Measurements from ENCODE around the gene NKPD1. TPM values are rescaled to one million over a fixed set of nuclear protein-coding genes. Genes with fewer than 3 reads are reported as not detected.

NKPD1 gene
- total and polyA plus RNA-seq, 10 of the 15 experiments (the other 5 are each of a cell fraction or from before 2014, with no cell fraction given) = 0.05 to 0.18 (median 0.06) TPM; not detected in 7

DNA sequence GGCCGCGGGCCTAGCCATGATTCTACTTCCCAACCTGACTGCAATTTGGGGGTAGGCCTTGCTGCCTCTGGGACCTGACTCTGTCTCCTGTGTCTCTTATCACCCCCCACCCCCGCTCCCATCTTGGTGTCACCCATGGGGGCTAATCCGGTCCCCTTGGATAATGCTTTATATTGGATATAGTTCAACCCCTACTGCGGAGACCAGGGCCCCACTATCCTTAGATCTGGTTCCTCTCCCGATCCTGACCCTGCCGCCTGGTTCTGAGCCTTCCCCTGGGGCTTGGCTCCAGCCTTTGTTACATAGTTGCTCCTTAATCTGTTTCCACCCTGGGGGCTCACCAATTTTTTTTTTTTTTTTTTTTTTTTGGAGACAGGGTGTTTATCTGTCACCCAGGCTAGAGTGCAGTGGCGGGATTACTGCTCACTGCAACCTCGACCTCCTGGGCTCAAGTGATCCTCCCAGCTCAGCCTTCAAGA lies 19.1 kb upstream of the NKPD1 start:
- ChIA-PET POLR2A (interaction anchor here (0.7 to 3.8 kb wide), 4 partner anchors 43 to 183 kb away, joined by 3 to 33 read pairs (median 9); no protein-coding TSS in a partner anchor), SMC1A (ENCODE audit: uncharacterized antibody, unreplicated experiment) (interaction anchor here (1.3 kb wide), 1 partner anchor 15 kb away, joined by 4 read pairs; no protein-coding TSS in a partner anchor), CTCF (interaction anchor here (0.6 to 2.9 kb wide), 7 partner anchors 7 to 525 kb away, joined by 3 to 19 read pairs (median 5); partner anchors contain the start of gene CLASRP), RAD21 (ENCODE audit: unreplicated experiment) (no interaction called here)
- H3K79me2 ChIP-seq (ENCODE audit: control insufficient read depth, insufficient read depth, low read length) = peaks cover 39% of the 10 kb centered on the region
- H3K27me3 ChIP-seq (replicated peaks in 1 of 2; ENCODE audit: control insufficient read depth in 2 of 2, insufficient read depth in 2 of 2, low read length in 1 of 2) = no peaks in the 10 kb centered on the region
- peak overlapping the region; percentile 81 for H3K9ac ChIP-seq (ENCODE audit: control insufficient read depth, insufficient read depth, low read length)
- 71% methylated on average over 9 of the region's 9 CpGs for WGBS (ENCODE audit: insufficient coverage, insufficient replicate concordance, low lambda C conversion rate, missing lambda C conversion rate)
- peaks cover 0 to 6% of the 10 kb centered on the region in 2 experiments; a peak in 2 of 4 replicates for H3K36me3 ChIP-seq (ENCODE audit: control insufficient read depth in 2 of 2, insufficient read depth in 2 of 2, low read length in 1 of 2)
- no peaks in the 10 kb centered on the region for H4K20me1 ChIP-seq (ENCODE audit: control insufficient read depth, insufficient read depth)
- BruUV-seq (replicated peaks) = no TSS peak
- no peak for TF ChIP-seq WRNIP1 (IDR thresholded peaks at IDR 0.05; ENCODE audit: borderline replicate concordance, low read depth, low read length)
- TF ChIP-seq, protein P1, sequence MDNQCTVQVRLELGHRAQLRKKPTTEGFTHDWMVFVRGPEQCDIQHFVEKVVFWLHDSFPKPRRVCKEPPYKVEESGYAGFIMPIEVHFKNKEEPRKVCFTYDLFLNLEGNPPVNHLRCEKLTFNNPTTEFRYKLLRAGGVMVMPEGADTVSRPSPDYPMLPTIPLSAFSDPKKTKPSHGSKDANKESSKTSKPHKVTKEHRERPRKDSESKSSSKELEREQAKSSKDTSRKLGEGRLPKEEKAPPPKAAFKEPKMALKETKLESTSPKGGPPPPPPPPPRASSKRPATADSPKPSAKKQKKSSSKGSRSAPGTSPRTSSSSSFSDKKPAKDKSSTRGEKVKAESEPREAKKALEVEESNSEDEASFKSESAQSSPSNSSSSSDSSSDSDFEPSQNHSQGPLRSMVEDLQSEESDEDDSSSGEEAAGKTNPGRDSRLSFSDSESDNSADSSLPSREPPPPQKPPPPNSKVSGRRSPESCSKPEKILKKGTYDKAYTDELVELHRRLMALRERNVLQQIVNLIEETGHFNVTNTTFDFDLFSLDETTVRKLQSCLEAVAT (IDR thresholded peaks at IDR 0.05) = peak; percentile 88
- no peaks in the 10 kb centered on the region for H3K9me3 ChIP-seq (replicated peaks; ENCODE audit: control insufficient read depth, insufficient read depth, low read length)
- peak overlapping the region; percentile 79 for H3K27ac ChIP-seq (ENCODE audit: control insufficient read depth, insufficient read depth)
- peak overlapping the region; percentile 78; the same call in 1 of the 2 replicates for H2AFZ ChIP-seq (ENCODE audit: control insufficient read depth, low read depth, low read length)
- intact Hi-C loops (cut with micrococcal nuclease; ENCODE audit: unreplicated experiment) (loop anchor here (5.0 to 10.0 kb wide), 3 partner anchors 88 to 165 kb away; partner anchors contain the start of genes GEMIN7, PPP1R37 and ZNF296), in situ Hi-C loops (cut with MboI) (no loop called here)
- H3K4me2 ChIP-seq (ENCODE audit: control insufficient read depth, insufficient read depth) = peak overlapping the region; percentile 88
- FAIRE-seq (no peak), DNase-seq (ENCODE audit: low read depth, low spot score) (no peak), ATAC-seq (no peak)
- peak overlapping the region; percentile 86 for H3K4me3 ChIP-seq
- H3K4me1 ChIP-seq (ENCODE audit: control insufficient read depth, insufficient read depth, low read length) = peaks cover 17% of the 10 kb centered on the region
